ENCODE data around the gene VMAC. TPM values are rescaled to one million over a fixed set of nuclear protein-coding genes. Genes with fewer than 3 reads are reported as not detected.

The VMAC gene
- total and polyA plus RNA-seq, 2 of the 8 experiments (the other 6 are each of a cell fraction or from before 2014, with no cell fraction given) = 1.3 to 2.2 TPM

- Histone ChIP-seq H2BK5ac (ENCODE audit: low read depth, low read length) (no peak within 1 kb of the TSS), H3K36me3 (ENCODE audit: control insufficient read depth in 2 of 4, insufficient read depth in 4 of 4, low read length in 3 of 4) (peaks cover 3 to 21% (median 14%) of the 10 kb centered on the region in 4 experiments; a peak in 7 of 8 replicates), H3K4ac (replicated peaks; ENCODE audit: insufficient read length, low read depth, low read length) (no peak within 1 kb of the TSS), H3K9ac (replicated peaks in 1 of 4; ENCODE audit: extremely low read depth in 1 of 4, low read depth in 3 of 4, low read length in 3 of 4) (no peak within 1 kb of the TSS), H3K23me2 (ENCODE audit: low read depth, low read length) (no peaks in the 10 kb centered on the region), H3K9me3 (ENCODE audit: insufficient read depth in 2 of 2, low read depth in 1 of 2, low read length in 1 of 2) (no peaks in the 10 kb centered on the region), H2AK5ac (ENCODE audit: low read depth, low read length) (no peak within 1 kb of the TSS), H2BK120ac (replicated peaks; ENCODE audit: low read depth, low read length) (no peak within 1 kb of the TSS), H3K27ac (ENCODE audit: low read depth, low read length) (no peak within 1 kb of the TSS), H4K5ac (ENCODE audit: insufficient read length, low read depth, low read length) (no peak within 1 kb of the TSS), H3K79me2 (ENCODE audit: control insufficient read depth in 1 of 2, insufficient read depth in 2 of 2, low read length in 2 of 2) (no peaks in the 10 kb centered on the region), H3K4me2 (ENCODE audit: insufficient read depth in 1 of 2, low read depth in 2 of 2, low read length in 2 of 2) (no peak within 1 kb of the TSS), H3K23ac (ENCODE audit: insufficient read length) (no peak within 1 kb of the TSS), H2BK20ac (ENCODE audit: low read length) (no peak within 1 kb of the TSS), H3K27me3 (replicated peaks in 1 of 4; ENCODE audit: control insufficient read depth in 3 of 4, extremely low read depth in 1 of 4, insufficient read depth in 3 of 4, low read length in 3 of 4) (no peaks in the 10 kb centered on the region), H3K4me3 (ENCODE audit: extremely low read depth in 1 of 4, insufficient read depth in 2 of 4, low read depth in 3 of 4, low read length in 4 of 4) (no peak within 1 kb of the TSS), H3K4me1 (replicated peaks in 1 of 4; ENCODE audit: control insufficient read depth in 3 of 4, insufficient read depth in 4 of 4, low read length in 3 of 4) (no peaks in the 10 kb centered on the region), H2AFZ (ENCODE audit: low read length) (no peak within 1 kb of the TSS), H4K91ac (replicated peaks; ENCODE audit: insufficient read length, low read length) (no peak within 1 kb of the TSS), H3K79me1 (ENCODE audit: low read depth, low read length) (no peaks in the 10 kb centered on the region), H3K14ac (ENCODE audit: insufficient read length) (no peak within 1 kb of the TSS), H4K8ac (ENCODE audit: extremely low read depth, insufficient read depth, low read length) (no peak within 1 kb of the TSS), H2BK15ac (ENCODE audit: low read length) (no peak within 1 kb of the TSS), H4K20me1 (replicated peaks in 1 of 2; ENCODE audit: control insufficient read depth in 1 of 2, insufficient read depth in 2 of 2, low read length in 2 of 2) (peaks cover 3 to 6% of the 10 kb centered on the region in 2 experiments), H2BK12ac (ENCODE audit: low read depth, low read length) (no peak within 1 kb of the TSS), H3K18ac (ENCODE audit: extremely low read depth, low read length) (no peak within 1 kb of the TSS), H3K56ac (replicated peaks; ENCODE audit: insufficient read length, low read depth, low read length) (no peak within 1 kb of the TSS)
- no peak for DNase-seq (ENCODE audit: low read depth in 1 of 2, low spot score in 2 of 2)
- ChIA-PET CTCF (ENCODE audit: partially characterized antibody) (interaction anchor here (0.6 to 0.9 kb wide), 2 partner anchors 83 to 110 kb away, joined by 3 read pairs; no protein-coding TSS in a partner anchor), POLR2A (ENCODE audit: partially characterized antibody) (interaction anchor here (0.9 to 1.9 kb wide), 2 partner anchors 10 to 16 kb away, joined by 3 to 14 read pairs; partner anchors contain the start of genes NDUFA11 and VMAC)
- WGBS, 2 experiments (ENCODE audit: extremely low coverage in 1 of 2, insufficient coverage in 1 of 2, insufficient read length in 1 of 2, insufficient replicate concordance in 2 of 2, low coverage in 1 of 2, low lambda C conversion rate in 2 of 2, missing lambda C conversion rate in 1 of 2) = 89% methylated on average over 10 of the region's 10 CpGs; no CpG with 5 or more reads in 1 of the 2 experiments
- FAIRE-seq = no peak
- no peak for TF ChIP-seq BACH1 (IDR thresholded peaks at IDR 0.05; ENCODE audit: low read length)
- no peak for TF ChIP-seq SIRT6 (IDR thresholded peaks at IDR 0.05; ENCODE audit: low read length)
- no peak for TF ChIP-seq HDAC6 (IDR thresholded peaks at IDR 0.05; ENCODE audit: low read depth, low read length)
- no peak for TF ChIP-seq TEAD4 (IDR thresholded peaks at IDR 0.05; ENCODE audit: low read depth, low read length)
- no peak for TF ChIP-seq ASH2L (IDR thresholded peaks at IDR 0.05; ENCODE audit: low read length)
- TF ChIP-seq SRF (IDR thresholded peaks at IDR 0.05; ENCODE audit: low read depth, low read length) = no peak
- TF ChIP-seq JUN (IDR thresholded peaks at IDR 0.05; ENCODE audit: low read depth, low read length) = no peak
- TF ChIP-seq EGR1 (IDR thresholded peaks at IDR 0.05; ENCODE audit: borderline replicate concordance, low read depth, low read length) = no peak
- no peak for TF ChIP-seq TAF1 (IDR thresholded peaks at IDR 0.05; ENCODE audit: low read depth, low read length)
- TF ChIP-seq TBP (IDR thresholded peaks at IDR 0.05; ENCODE audit: low read depth, low read length) = no peak
- TF ChIP-seq ATF2 (IDR thresholded peaks at IDR 0.05; ENCODE audit: low read length) = no peak
- TF ChIP-seq POLR2A (IDR thresholded peaks at IDR 0.05; ENCODE audit: control extremely low read depth in 1 of 2, low read depth in 2 of 2, low read length in 2 of 2) = no peak
- TF ChIP-seq NANOG (IDR thresholded peaks at IDR 0.05; ENCODE audit: insufficient read depth, low read depth, low read length, poor library complexity, severe bottlenecking) = no peak
- no peak for TF ChIP-seq JUND (IDR thresholded peaks at IDR 0.05; ENCODE audit: low read length)
Observed at GRCh38 chr19:5913739-5914357, 9.2 kb downstream of the VMAC start, which contains the start of gene CAPS. CAPS (plus strand) TSS chr19:5914254; CDS start chr19:5914407, 153 bp downstream.
